ENCODE measurements around the gene FZR1. TPM values are rescaled to one million over a fixed set of nuclear protein-coding genes. Genes with fewer than 3 reads are reported as not detected.

Gene FZR1
- total and polyA plus RNA-seq, 2 experiments from 2014 or later, result 48.6 to 68.5 TPM

GRCh38 chr19:3524078-3524842 is 18.1 kb downstream of the FZR1 start:
- peaks cover 27% of the 10 kb centered on the region for H3K36me3 ChIP-seq
- TF ChIP-seq CTCF (IDR thresholded peaks at IDR 0.05; ENCODE audit: low read depth, low read length), result no peak
- no peak for DNase-seq (ENCODE audit: low read depth in 1 of 2, low spot score in 1 of 2)

GRCh38 chr19:3524904-3525451 is 18.9 kb downstream of the FZR1 start:
- H3K27ac ChIP-seq, result no peak overlapping the region
- no peaks in the 10 kb centered on the region for H3K4me1 ChIP-seq (ENCODE audit: low read depth)
- no peak for DNase-seq (ENCODE audit: low read depth in 1 of 2, low spot score in 1 of 2)
- no peaks in the 10 kb centered on the region for H3K9me3 ChIP-seq (ENCODE audit: low read depth)
- H3K36me3 ChIP-seq, result peaks cover 27% of the 10 kb centered on the region
- no peak for TF ChIP-seq CTCF (IDR thresholded peaks at IDR 0.05; ENCODE audit: low read depth, low read length)
- no peak overlapping the region for H3K4me3 ChIP-seq
- no peaks in the 10 kb centered on the region for H3K27me3 ChIP-seq

More at GRCh38 chr19:3524078-3524842, 18.1 kb downstream of the FZR1 start:
- Histone ChIP-seq H3K27ac (no peak overlapping the region), H3K27me3 (no peaks in the 10 kb centered on the region), H3K9me3 (ENCODE audit: low read depth) (no peaks in the 10 kb centered on the region), H3K4me1 (ENCODE audit: low read depth) (no peaks in the 10 kb centered on the region), H3K4me3 (no peak overlapping the region)

GRCh38 chr19:3526507-3527237 is 20.6 kb downstream of the FZR1 start:
- Histone ChIP-seq H3K36me3 (peaks cover 27% of the 10 kb centered on the region), H3K9me3 (ENCODE audit: low read depth) (no peaks in the 10 kb centered on the region), H3K4me3 (no peak overlapping the region), H3K4me1 (ENCODE audit: low read depth) (no peaks in the 10 kb centered on the region), H3K27ac (no peak overlapping the region), H3K27me3 (no peaks in the 10 kb centered on the region)
- no peak for DNase-seq (ENCODE audit: low read depth in 1 of 2, low spot score in 1 of 2)
- TF ChIP-seq CTCF (IDR thresholded peaks at IDR 0.05; ENCODE audit: low read depth, low read length), result peak; percentile 7

- no peak for TF ChIP-seq CTCF (IDR thresholded peaks at IDR 0.05; ENCODE audit: low read depth, low read length)
- H3K27ac ChIP-seq, result no peak overlapping the region
- no peaks in the 10 kb centered on the region for H3K9me3 ChIP-seq (ENCODE audit: low read depth)
- peaks cover 31% of the 10 kb centered on the region for H3K36me3 ChIP-seq
- DNase-seq (ENCODE audit: low read depth in 1 of 2, low spot score in 1 of 2), result no peak
- no peak overlapping the region for H3K4me3 ChIP-seq
- H3K27me3 ChIP-seq, result no peaks in the 10 kb centered on the region
- no peaks in the 10 kb centered on the region for H3K4me1 ChIP-seq (ENCODE audit: low read depth)
Observed at GRCh38 chr19:3527238-3527910, 21.3 kb downstream of the FZR1 start.

- Histone ChIP-seq H3K9me3 (ENCODE audit: low read depth) (no peaks in the 10 kb centered on the region), H3K27me3 (no peaks in the 10 kb centered on the region), H3K4me3 (no peak overlapping the region), H3K27ac (no peak overlapping the region), H3K36me3 (peaks cover 38% of the 10 kb centered on the region), H3K4me1 (ENCODE audit: low read depth) (no peaks in the 10 kb centered on the region)
- no peak for TF ChIP-seq CTCF (IDR thresholded peaks at IDR 0.05; ENCODE audit: low read depth, low read length)
- no peak for DNase-seq (ENCODE audit: low read depth in 1 of 2, low spot score in 1 of 2)
Observed at GRCh38 chr19:3528080-3528479, 22.0 kb downstream of the FZR1 start.

Data from cardiac muscle cell (in vitro differentiated cells and primary cell).